Neural cell (in vitro differentiated cells): ENCODE data around the gene NFIX. TPM values are rescaled to one million over a fixed set of nuclear protein-coding genes. Genes with fewer than 3 reads are reported as not detected.
A peak's percentile ranks its signal among the peaks of the same experiment; 100 is the strongest.

ENCODE experiments used
- H2AFZ ChIP-seq: fragments of 200-600, 300-800 bp; sonication (generic), shearing (Covaris generic); 2 replicates; pipeline ENCODE4 v1.6.0; 2014; ENCODE audit warnings: low read depth, mild to moderate bottlenecking, antibody characterized with exemption, low read length, moderate library complexity
- H3F3A ChIP-seq: fragments of 200-600 bp; shearing (Covaris generic); 2 replicates; pipeline ENCODE4 v1.6.1; 2016; ENCODE audit warnings: mild to moderate bottlenecking, moderate library complexity, mixed read lengths, antibody characterized with exemption, low read length; ENCODE audit not compliant: insufficient read depth, poor library complexity, severe bottlenecking
- H3K27ac ChIP-seq: fragments of 200-600, 300-800 bp; sonication (generic), shearing (Covaris generic); 2 replicates; pipeline ENCODE4 v1.5.1; 2014; ENCODE audit warnings: mild to moderate bottlenecking, low read length, moderate library complexity
- H3K27me3 ChIP-seq: fragments of 300-800, 200-600 bp; sonication (generic), shearing (Covaris generic); 2 replicates; pipeline ENCODE4 v1.6.0; 2014; ENCODE audit warnings: mild to moderate bottlenecking, low read depth, low read length, moderate library complexity; ENCODE audit not compliant: insufficient read depth
- H3K36me3 ChIP-seq: fragments of 300-800, 200-600 bp; sonication (generic), shearing (Covaris generic); 2 replicates; pipeline ENCODE4 v1.5.1; 2014; ENCODE audit warnings: mild to moderate bottlenecking, antibody characterized with exemption, low read length, moderate library complexity; ENCODE audit not compliant: insufficient read depth
- H3K4me2 ChIP-seq: fragments of 300-800, 200-600 bp; sonication (generic), shearing (Covaris generic); 2 replicates; pipeline ENCODE4 v1.6.0; 2014; ENCODE audit warnings: mild to moderate bottlenecking, low read length
- H3K4me3 ChIP-seq: fragments of 300-800, 200-600 bp; sonication (generic), shearing (Covaris generic); 2 replicates; pipeline ENCODE4 v1.5.1; 2014; ENCODE audit warnings: mild to moderate bottlenecking, low read length, moderate library complexity
- H3K79me2 ChIP-seq: fragments of 200-600 bp; shearing (Covaris generic); replicated peaks from 2 replicates; pipeline ENCODE4 v1.6.0; 2014; ENCODE audit warnings: mild to moderate bottlenecking, low read length, moderate library complexity; ENCODE audit not compliant: insufficient read depth
- H3K9ac ChIP-seq: fragments of 300-800, 200-600 bp; sonication (generic), shearing (Covaris generic); 2 replicates; pipeline ENCODE4 v1.6.1; 2016; ENCODE audit warnings: mild to moderate bottlenecking, low read length, mixed read lengths
- H3K9me2 ChIP-seq: fragments of 200-600 bp; shearing (Covaris generic); 2 replicates; pipeline ENCODE4 v1.6.1; 2016; ENCODE audit warnings: mild to moderate bottlenecking, low read length, mixed read lengths; ENCODE audit not compliant: insufficient read depth
- H3K9me3 ChIP-seq: fragments of 200-600, 300-800 bp; sonication (generic), shearing (Covaris generic); 2 replicates; pipeline ENCODE4 v1.6.1; 2016; ENCODE audit warnings: mild to moderate bottlenecking, mixed run types, low read length, moderate library complexity, mixed read lengths
- H4K20me1 ChIP-seq: fragments of 200-600 bp; shearing (Covaris generic); 2 replicates; pipeline ENCODE4 v1.6.1; 2016; ENCODE audit warnings: mild to moderate bottlenecking, mixed run types; ENCODE audit not compliant: insufficient read depth
- EP300 ChIP-seq: fragments of 450-650 bp; conservative IDR thresholded peaks from 2 replicates; pipeline ENCODE4 v1.6.1; 2014; ENCODE audit warnings: antibody characterized with exemption, mild to moderate bottlenecking, moderate library complexity; ENCODE audit not compliant: poor library complexity, severe bottlenecking
- EZH2 ChIP-seq: fragments of 200-600, 300-800 bp; shearing (Covaris generic), sonication (generic); IDR thresholded peaks from 2 replicates; pipeline ENCODE4 v1.6.1; 2014; ENCODE audit warnings: antibody characterized with exemption, low read length, borderline replicate concordance, mild to moderate bottlenecking; ENCODE audit not compliant: insufficient read depth, poor library complexity, severe bottlenecking
- MXI1 ChIP-seq: fragments of 450-650 bp; conservative IDR thresholded peaks from 2 replicates; pipeline ENCODE4 v1.6.1; 2014; ENCODE audit warnings: antibody characterized with exemption, mild to moderate bottlenecking; ENCODE audit not compliant: poor library complexity, severe bottlenecking
- POLR2AphosphoS5 ChIP-seq: IDR thresholded peaks from 2 replicates; pipeline ENCODE4 v1.6.1; 2012
- RAD21 ChIP-seq: fragments of 450-650 bp; conservative IDR thresholded peaks from 2 replicates; pipeline ENCODE4 v1.6.1; 2014; ENCODE audit warnings: antibody characterized with exemption, mild to moderate bottlenecking, moderate library complexity
- SMC3 ChIP-seq: fragments of 450-650 bp; conservative IDR thresholded peaks from 2 replicates; pipeline ENCODE4 v1.6.1; 2014; ENCODE audit warnings: antibody characterized with exemption, mild to moderate bottlenecking, moderate library complexity; ENCODE audit not compliant: poor library complexity
- TAF1 ChIP-seq: IDR thresholded peaks from 2 replicates; pipeline ENCODE4 v1.6.1; 2012; ENCODE audit warnings: low read depth
- polyA plus RNA-seq: library from polyadenylated mRNA; depleted of rRNA; stranded (reverse); fragments of >200 nt; gene quantifications from 2 replicates; pipeline ENCODE4 v1.2.3, GENCODE V29; 2014
- TF ChIP-seq, protein P1 (sequence below): IDR thresholded peaks from 2 replicates; pipeline ENCODE4 v1.6.1; 2012; ENCODE audit warnings: borderline replicate concordance
- TF ChIP-seq, protein P2 (sequence below): fragments of 450-650 bp; IDR thresholded peaks from 2 replicates; pipeline ENCODE4 v1.5.1; 2014; ENCODE audit warnings: antibody characterized with exemption, mild to moderate bottlenecking, moderate library complexity; ENCODE audit not compliant: poor library complexity, severe bottlenecking

The NFIX gene
- polyA plus RNA-seq, 1 donor from 2014 or later: not detected

DNA sequence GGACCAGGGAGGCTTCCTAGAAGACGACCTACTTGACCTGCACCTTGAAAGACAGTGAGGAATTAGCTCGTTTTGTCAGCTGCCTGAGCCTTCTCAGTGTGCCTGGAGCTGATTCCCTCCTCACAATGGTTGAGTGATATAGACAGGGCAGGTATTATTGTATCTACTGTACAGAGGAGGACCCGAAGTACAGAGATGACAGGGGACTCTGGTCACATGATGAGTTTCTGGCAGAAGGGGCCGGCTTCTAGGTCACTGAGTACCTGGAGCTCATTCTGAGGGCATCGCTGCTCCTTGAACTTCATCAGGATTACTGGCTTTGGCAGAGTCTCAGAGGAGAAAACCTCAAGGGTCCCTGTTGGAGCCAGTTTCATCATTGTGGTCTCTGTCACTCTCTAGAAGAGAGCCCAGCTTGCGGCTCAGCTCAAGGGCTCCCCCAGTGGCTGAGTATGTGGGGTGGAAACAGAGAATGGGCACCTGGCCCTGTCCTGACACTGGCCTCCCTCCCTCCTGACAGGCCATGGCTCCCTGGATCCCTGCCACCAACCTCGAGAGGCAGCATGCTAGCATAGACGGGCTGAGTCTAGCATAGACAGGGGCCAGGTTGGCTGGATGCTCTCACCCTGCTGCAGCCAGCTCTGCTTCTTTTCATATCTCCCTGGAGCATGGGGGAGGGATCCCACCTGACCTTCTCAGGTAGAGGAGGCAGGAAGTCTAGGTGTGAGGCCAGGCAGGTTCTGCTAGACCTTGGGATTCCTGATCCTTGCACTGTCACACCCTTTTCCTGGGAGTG, 38.7 kb downstream of the NFIX start:
- Histone ChIP-seq H3K4me3 (no peak overlapping the region), H3K27ac (no peak overlapping the region), H3K79me2 (no peaks in the 10 kb centered on the region), H3K9me2 (no peaks in the 10 kb centered on the region), H3F3A (no peaks in the 10 kb centered on the region), H3K9me3 (no peaks in the 10 kb centered on the region), H3K36me3 (no peaks in the 10 kb centered on the region), H3K4me2 (no peak overlapping the region), H2AFZ (no peak overlapping the region), H3K27me3 (peaks cover 92% of the 10 kb centered on the region), H3K9ac (no peak overlapping the region), H4K20me1 (no peaks in the 10 kb centered on the region)
- TF ChIP-seq TAF1 (no peak), EZH2 (no peak), POLR2AphosphoS5 (no peak), SMC3 (no peak), MXI1 (no peak)
- TF ChIP-seq, protein P1, sequence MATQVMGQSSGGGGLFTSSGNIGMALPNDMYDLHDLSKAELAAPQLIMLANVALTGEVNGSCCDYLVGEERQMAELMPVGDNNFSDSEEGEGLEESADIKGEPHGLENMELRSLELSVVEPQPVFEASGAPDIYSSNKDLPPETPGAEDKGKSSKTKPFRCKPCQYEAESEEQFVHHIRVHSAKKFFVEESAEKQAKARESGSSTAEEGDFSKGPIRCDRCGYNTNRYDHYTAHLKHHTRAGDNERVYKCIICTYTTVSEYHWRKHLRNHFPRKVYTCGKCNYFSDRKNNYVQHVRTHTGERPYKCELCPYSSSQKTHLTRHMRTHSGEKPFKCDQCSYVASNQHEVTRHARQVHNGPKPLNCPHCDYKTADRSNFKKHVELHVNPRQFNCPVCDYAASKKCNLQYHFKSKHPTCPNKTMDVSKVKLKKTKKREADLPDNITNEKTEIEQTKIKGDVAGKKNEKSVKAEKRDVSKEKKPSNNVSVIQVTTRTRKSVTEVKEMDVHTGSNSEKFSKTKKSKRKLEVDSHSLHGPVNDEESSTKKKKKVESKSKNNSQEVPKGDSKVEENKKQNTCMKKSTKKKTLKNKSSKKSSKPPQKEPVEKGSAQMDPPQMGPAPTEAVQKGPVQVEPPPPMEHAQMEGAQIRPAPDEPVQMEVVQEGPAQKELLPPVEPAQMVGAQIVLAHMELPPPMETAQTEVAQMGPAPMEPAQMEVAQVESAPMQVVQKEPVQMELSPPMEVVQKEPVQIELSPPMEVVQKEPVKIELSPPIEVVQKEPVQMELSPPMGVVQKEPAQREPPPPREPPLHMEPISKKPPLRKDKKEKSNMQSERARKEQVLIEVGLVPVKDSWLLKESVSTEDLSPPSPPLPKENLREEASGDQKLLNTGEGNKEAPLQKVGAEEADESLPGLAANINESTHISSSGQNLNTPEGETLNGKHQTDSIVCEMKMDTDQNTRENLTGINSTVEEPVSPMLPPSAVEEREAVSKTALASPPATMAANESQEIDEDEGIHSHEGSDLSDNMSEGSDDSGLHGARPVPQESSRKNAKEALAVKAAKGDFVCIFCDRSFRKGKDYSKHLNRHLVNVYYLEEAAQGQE: no peak
- TF ChIP-seq, protein P2, sequence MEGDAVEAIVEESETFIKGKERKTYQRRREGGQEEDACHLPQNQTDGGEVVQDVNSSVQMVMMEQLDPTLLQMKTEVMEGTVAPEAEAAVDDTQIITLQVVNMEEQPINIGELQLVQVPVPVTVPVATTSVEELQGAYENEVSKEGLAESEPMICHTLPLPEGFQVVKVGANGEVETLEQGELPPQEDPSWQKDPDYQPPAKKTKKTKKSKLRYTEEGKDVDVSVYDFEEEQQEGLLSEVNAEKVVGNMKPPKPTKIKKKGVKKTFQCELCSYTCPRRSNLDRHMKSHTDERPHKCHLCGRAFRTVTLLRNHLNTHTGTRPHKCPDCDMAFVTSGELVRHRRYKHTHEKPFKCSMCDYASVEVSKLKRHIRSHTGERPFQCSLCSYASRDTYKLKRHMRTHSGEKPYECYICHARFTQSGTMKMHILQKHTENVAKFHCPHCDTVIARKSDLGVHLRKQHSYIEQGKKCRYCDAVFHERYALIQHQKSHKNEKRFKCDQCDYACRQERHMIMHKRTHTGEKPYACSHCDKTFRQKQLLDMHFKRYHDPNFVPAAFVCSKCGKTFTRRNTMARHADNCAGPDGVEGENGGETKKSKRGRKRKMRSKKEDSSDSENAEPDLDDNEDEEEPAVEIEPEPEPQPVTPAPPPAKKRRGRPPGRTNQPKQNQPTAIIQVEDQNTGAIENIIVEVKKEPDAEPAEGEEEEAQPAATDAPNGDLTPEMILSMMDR: peak; percentile 15

DNA sequence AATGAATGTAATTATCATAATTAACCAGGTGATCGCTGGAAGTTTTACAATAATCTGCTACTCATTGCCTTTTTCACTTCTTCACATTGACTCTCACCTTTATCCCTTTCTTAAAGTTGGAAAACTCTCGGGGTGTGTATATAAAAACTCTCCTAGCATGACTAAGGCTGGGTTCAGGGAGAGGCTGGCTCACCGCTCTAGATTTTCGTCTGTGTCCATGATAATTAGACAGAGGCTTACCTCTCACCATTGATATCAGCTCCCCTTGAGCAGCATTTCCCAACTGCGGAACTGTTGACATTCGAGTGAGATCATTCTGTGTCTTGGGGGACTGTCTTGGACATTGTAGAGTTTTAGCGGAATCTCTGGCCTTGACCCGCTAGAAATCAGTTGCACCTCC, 39.4 kb downstream of the NFIX start:
- Histone ChIP-seq H3K79me2 (no peaks in the 10 kb centered on the region), H2AFZ (no peak overlapping the region), H4K20me1 (no peaks in the 10 kb centered on the region), H3K27me3 (peaks cover 91% of the 10 kb centered on the region), H3K9me2 (no peaks in the 10 kb centered on the region), H3K9ac (no peak overlapping the region), H3F3A (no peaks in the 10 kb centered on the region), H3K4me2 (no peak overlapping the region), H3K36me3 (no peaks in the 10 kb centered on the region), H3K9me3 (no peaks in the 10 kb centered on the region), H3K4me3 (no peak overlapping the region), H3K27ac (no peak overlapping the region)
- TF ChIP-seq SMC3: no peak
- no peak for TF ChIP-seq POLR2AphosphoS5
- no peak for TF ChIP-seq RAD21
- TF ChIP-seq MXI1: no peak
- no peak for TF ChIP-seq TAF1
- TF ChIP-seq, protein P2: no peak
- no peak for TF ChIP-seq EZH2
- no peak for TF ChIP-seq EP300
- TF ChIP-seq, protein P1: no peak
